HCT116 (cell line): ENCODE results near the gene LRRFIP1. TPM values are rescaled to one million over a fixed set of nuclear protein-coding genes. Genes with fewer than 3 reads are reported as not detected.

Source experiments
- ATAC-seq: fragments of 200-7000 bp; cut with Tn5 transposase; 2 replicates; pipeline ENCODE4 v1.9.1; 2020; ENCODE audit warnings: mild to moderate bottlenecking, moderate library complexity
- BruUV-seq: library from RNA; stranded (reverse); fragments of 400-500 nt; replicated peaks from 2 replicates; lab custom pipeline; 2021; lab: Mats Ljungman, UMichigan
- CTCF ChIA-PET: fragments of 300-600 bp; sonication (Branson Sonifier 250); formaldehyde crosslinking; loops from one replicate; lab custom pipeline; 2021; ENCODE audit warnings: antibody characterized with exemption; lab: Charles Lee
- POLR2A ChIA-PET: fragments of 300-600, 350-600 bp; sonication (Branson Sonifier 250); formaldehyde crosslinking; loops from one replicate; lab custom pipeline; 2021; ENCODE audit warnings: antibody characterized with exemption; lab: Charles Lee
- RAD21 ChIA-PET, 2 experiments: fragments of 300-600 bp; sonication (Branson Sonifier 250); formaldehyde crosslinking; loops; one replicate each; lab custom pipeline; 2023; ENCODE audit warnings: low total read pairs in 2 of 2; ENCODE audit not compliant: uncharacterized antibody in 2 of 2, unreplicated experiment in 2 of 2, low non-redundant PET in 1 of 2; lab: Charles Lee
- DNase-seq: peaks from one replicate; pipeline ENCODE4 v3.0.0-alpha.2; 2010; ENCODE audit warnings: low read depth, low spot score
- H2AFZ ChIP-seq: fragments of 200-600 bp; shearing (Covaris generic), sonication (generic); 2 replicates; pipeline ENCODE4 v1.6.1; 2017; ENCODE audit warnings: low read depth, mixed run types, mixed read lengths, antibody characterized with exemption, low read length; ENCODE audit not compliant: poor library complexity, severe bottlenecking
- H3K27ac ChIP-seq: 2 replicates; pipeline ENCODE4 v1.5.1; 2012; ENCODE audit warnings: low read depth, low read length
- H3K27me3 ChIP-seq: fragments of 200-600 bp; sonication (generic); 2 replicates; pipeline ENCODE4 v1.6.1; 2016; ENCODE audit warnings: mixed run types, low read length, mixed read lengths; ENCODE audit not compliant: insufficient read depth
- H3K36me3 ChIP-seq, 2 experiments: fragments of 200-500 bp in 1 of 2; fragments of 200-600 bp in 1 of 2; sonication (Bioruptor generic) in 1 of 2; sonication (generic) in 1 of 2; 2 replicates each; pipeline versions ENCODE4 v1.5.1 to v1.6.1; 2014 to 2016; ENCODE audit warnings: low read length in 2 of 2, inconsistent platforms in 1 of 2, mixed read lengths in 1 of 2, mixed run types in 1 of 2; ENCODE audit not compliant: insufficient read depth in 2 of 2, control insufficient read depth in 1 of 2
- H3K4me1 ChIP-seq, 2 experiments: fragments of 200-600 bp in 1 of 2; sonication (generic) in 1 of 2; 2 replicates each; pipeline versions ENCODE4 v1.5.1 to v1.6.1; 2012 to 2017; ENCODE audit warnings: low read length in 2 of 2, inconsistent platforms in 1 of 2, mild to moderate bottlenecking in 1 of 2, mixed read lengths in 1 of 2, mixed run types in 1 of 2, moderate library complexity in 1 of 2; ENCODE audit not compliant: insufficient read depth in 2 of 2, control insufficient read depth in 1 of 2
- H3K4me2 ChIP-seq: fragments of 200-600 bp; sonication (generic); 2 replicates; pipeline ENCODE4 v1.6.1; 2017; ENCODE audit warnings: mixed run types, low read length, mixed read lengths
- H3K4me3 ChIP-seq, 2 experiments: fragments of 200-600 bp in 1 of 2; sonication (generic) in 1 of 2; replicated peaks in 1 of 2; 2 replicates each; pipeline ENCODE4 v1.5.1; 2011 to 2016; ENCODE audit warnings: low read length in 2 of 2, control low read depth in 1 of 2, low read depth in 1 of 2, mild to moderate bottlenecking in 1 of 2, mixed read lengths in 1 of 2, mixed run types in 1 of 2
- H3K79me2 ChIP-seq: fragments of 200-600 bp; sonication (generic); 2 replicates; pipeline ENCODE4 v1.6.1; 2017; ENCODE audit warnings: mild to moderate bottlenecking, mixed run types, low read length, moderate library complexity, mixed read lengths; ENCODE audit not compliant: insufficient read depth
- H3K9ac ChIP-seq: fragments of 200-600 bp; sonication (generic); 2 replicates; pipeline ENCODE4 v1.6.1; 2016; ENCODE audit warnings: low read length, mixed read lengths
- H3K9me2 ChIP-seq: fragments of 200-600 bp; sonication (generic), shearing (Covaris generic); 2 replicates; pipeline ENCODE4 v1.6.1; 2017; ENCODE audit warnings: mixed run types, mild to moderate bottlenecking, moderate library complexity; ENCODE audit not compliant: insufficient read depth
- H3K9me3 ChIP-seq, 2 experiments: fragments of 200-500 bp in 1 of 2; fragments of 200-600 bp in 1 of 2; sonication (Bioruptor generic) in 1 of 2; sonication (generic) in 1 of 2; 2 replicates each; pipeline ENCODE4 v1.6.1; 2014 to 2017; ENCODE audit warnings: low read length in 2 of 2, mixed read lengths in 2 of 2, inconsistent platforms in 1 of 2, low read depth in 1 of 2, mild to moderate bottlenecking in 1 of 2, mixed run types in 1 of 2, moderate library complexity in 1 of 2; ENCODE audit not compliant: control insufficient read depth in 1 of 2, insufficient read depth in 1 of 2
- H4K20me1 ChIP-seq: fragments of 200-600 bp; sonication (generic), shearing (Covaris generic); 2 replicates; pipeline ENCODE4 v1.6.1; 2017; ENCODE audit warnings: mixed run types, mild to moderate bottlenecking, moderate library complexity; ENCODE audit not compliant: insufficient read depth
- CEBPB ChIP-seq: IDR thresholded peaks from 2 replicates; pipeline ENCODE4 v1.6.1; 2012; ENCODE audit warnings: low read depth
- YY1 ChIP-seq: IDR thresholded peaks from 2 replicates; pipeline ENCODE4 v1.6.1; 2011; ENCODE audit warnings: low read length, low read depth, moderate library complexity, mild to moderate bottlenecking; ENCODE audit not compliant: insufficient replicate concordance; ENCODE audit errors: extremely low read depth
- intact Hi-C: fragments of 100-400 bp; cut with micrococcal nuclease; formaldehyde crosslinking; loops from 2 replicates; pipeline ENCODE4 v1.10.0; 2022
- total RNA-seq: library from RNA; stranded (reverse); gene quantifications from one replicate; pipeline ENCODE4 v1.2.1, GENCODE V29; 2021; ENCODE audit not compliant: unreplicated experiment

LRRFIP1 gene
- total RNA-seq, 1 experiment from 2014 or later = 76.9 TPM

GRCh38 chr2:237827421-237827987 lies 200.1 kb downstream of the LRRFIP1 start:
- Histone ChIP-seq H3K9me2 (no peaks in the 10 kb centered on the region), H3K27ac (no peak overlapping the region), H3K4me3 (no peak overlapping the region), H2AFZ (no peak overlapping the region), H3K4me1 (no peaks in the 10 kb centered on the region), H3K79me2 (no peaks in the 10 kb centered on the region), H3K36me3 (no peaks in the 10 kb centered on the region), H3K4me2 (no peak overlapping the region), H3K27me3 (no peaks in the 10 kb centered on the region), H3K9ac (no peak overlapping the region), H4K20me1 (no peaks in the 10 kb centered on the region), H3K9me3 (no peaks in the 10 kb centered on the region)
- RAD21 ChIA-PET = no interaction called here
- POLR2A ChIA-PET = no interaction called here
- DNase-seq (no peak), ATAC-seq (no peak)
- TF ChIP-seq CEBPB = no peak
- TF ChIP-seq YY1 = no peak
- CTCF ChIA-PET = no interaction called here
- intact Hi-C loops = no loop called here
- no TSS peak for BruUV-seq

Other genes with a start within 250 kb of the LRRFIP1 start
- 1.2 TPM for gene COL6A3, start 213.4 kb upstream of the LRRFIP1 start, total RNA-seq
- 81.4 TPM for gene MLPH, start 140.3 kb upstream of the LRRFIP1 start, total RNA-seq
- not detected for gene PRLH, start 61.0 kb upstream of the LRRFIP1 start, total RNA-seq
- 41.8 TPM for gene RAB17, start 36.9 kb upstream of the LRRFIP1 start, total RNA-seq
- gene RBM44, start 171.2 kb downstream of the LRRFIP1 start, total RNA-seq = 0.54 TPM
- gene RAMP1, start 232.0 kb downstream of the LRRFIP1 start, total RNA-seq = 23.4 TPM